ENCODE results near the gene MEGF6. TPM values are rescaled to one million over a fixed set of nuclear protein-coding genes. Genes with fewer than 3 reads are reported as not detected.
A peak's percentile ranks its signal among the peaks of the same experiment; 100 is the strongest.

The MEGF6 gene
- total RNA-seq, 1 donor from 2014 or later: 198 TPM

DNA sequence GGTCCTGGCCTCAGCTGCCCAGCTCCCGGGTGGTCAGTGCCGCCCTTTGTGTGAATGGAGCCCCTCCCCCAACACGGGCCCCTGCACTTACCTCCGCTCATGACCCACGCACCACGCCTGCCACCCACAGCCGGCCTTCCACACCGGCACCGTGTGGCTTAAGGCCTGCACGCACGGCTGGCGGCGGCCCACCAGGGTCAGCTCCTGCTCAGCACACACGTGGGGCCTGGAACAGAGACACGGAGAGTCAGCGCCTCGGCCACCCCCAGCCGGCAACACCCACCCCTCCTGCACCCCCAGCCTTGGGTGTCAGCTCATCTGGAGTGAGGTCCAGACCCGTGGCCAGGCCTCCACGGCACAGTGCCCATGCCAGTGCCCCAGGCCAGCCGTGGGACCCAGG lies 8.9 kb downstream of the MEGF6 start:
- Mint-ChIP-seq H3K27me3 (ENCODE audit: unreplicated experiment) (peaks cover 17% of the 10 kb centered on the region), H3K9me3 (ENCODE audit: unreplicated experiment) (no peaks in the 10 kb centered on the region), H3K27ac (ENCODE audit: unreplicated experiment) (no peak overlapping the region), H3K4me3 (ENCODE audit: unreplicated experiment) (no peak overlapping the region), H3K4me1 (ENCODE audit: unreplicated experiment) (peaks cover 10% of the 10 kb centered on the region), H3K36me3 (ENCODE audit: low read depth, unreplicated experiment) (peaks cover 4% of the 10 kb centered on the region)
- DNase-seq (ENCODE audit: low spot score): no peak
- TF ChIP-seq CTCF (IDR thresholded peaks at IDR 0.05; ENCODE audit: unreplicated experiment): no peak

GRCh38 chr1:3601743-3602142 lies 9.6 kb downstream of the MEGF6 start:
- no peak for TF ChIP-seq CTCF (IDR thresholded peaks at IDR 0.05; ENCODE audit: unreplicated experiment)
- H3K9me3 Mint-ChIP-seq (ENCODE audit: unreplicated experiment): no peaks in the 10 kb centered on the region
- H3K27me3 Mint-ChIP-seq (ENCODE audit: unreplicated experiment): peaks cover 19% of the 10 kb centered on the region
- H3K4me1 Mint-ChIP-seq (ENCODE audit: unreplicated experiment): peaks cover 14% of the 10 kb centered on the region
- H3K4me3 Mint-ChIP-seq (ENCODE audit: unreplicated experiment): peak overlapping the region; percentile 21
- H3K36me3 Mint-ChIP-seq (ENCODE audit: low read depth, unreplicated experiment): peaks cover 4% of the 10 kb centered on the region
- DNase-seq (ENCODE audit: low spot score): no peak
- peak overlapping the region; percentile 72 for H3K27ac Mint-ChIP-seq (ENCODE audit: unreplicated experiment)

DNA sequence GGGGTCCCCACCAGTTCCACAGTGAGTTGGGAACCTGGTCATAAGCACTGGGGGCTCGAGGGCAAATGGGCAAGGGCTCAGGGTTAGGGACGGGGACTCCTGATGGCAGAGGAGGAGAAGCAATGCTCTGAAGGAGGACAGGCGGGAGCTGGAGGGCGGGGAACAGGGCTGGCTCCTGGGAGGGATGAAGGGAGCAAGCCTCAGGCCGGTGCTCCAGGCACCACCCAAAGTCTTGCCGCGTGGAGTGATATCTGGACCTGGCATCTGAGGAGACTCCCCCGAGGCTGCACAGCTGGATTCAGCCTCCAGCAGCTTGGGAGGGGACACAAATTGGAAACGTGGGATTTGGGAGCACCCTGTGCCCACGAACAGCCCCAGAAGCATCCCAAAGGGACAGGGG lies 11.0 kb downstream of the MEGF6 start:
- TF ChIP-seq CTCF (IDR thresholded peaks at IDR 0.05; ENCODE audit: unreplicated experiment): no peak
- Mint-ChIP-seq H3K9me3 (ENCODE audit: unreplicated experiment) (no peaks in the 10 kb centered on the region), H3K36me3 (ENCODE audit: low read depth, unreplicated experiment) (peaks cover 4% of the 10 kb centered on the region), H3K4me1 (ENCODE audit: unreplicated experiment) (peaks cover 14% of the 10 kb centered on the region), H3K27me3 (ENCODE audit: unreplicated experiment) (peaks cover 23% of the 10 kb centered on the region), H3K4me3 (ENCODE audit: unreplicated experiment) (no peak overlapping the region), H3K27ac (ENCODE audit: unreplicated experiment) (no peak overlapping the region)
- DNase-seq (ENCODE audit: low spot score): no peak

DNA sequence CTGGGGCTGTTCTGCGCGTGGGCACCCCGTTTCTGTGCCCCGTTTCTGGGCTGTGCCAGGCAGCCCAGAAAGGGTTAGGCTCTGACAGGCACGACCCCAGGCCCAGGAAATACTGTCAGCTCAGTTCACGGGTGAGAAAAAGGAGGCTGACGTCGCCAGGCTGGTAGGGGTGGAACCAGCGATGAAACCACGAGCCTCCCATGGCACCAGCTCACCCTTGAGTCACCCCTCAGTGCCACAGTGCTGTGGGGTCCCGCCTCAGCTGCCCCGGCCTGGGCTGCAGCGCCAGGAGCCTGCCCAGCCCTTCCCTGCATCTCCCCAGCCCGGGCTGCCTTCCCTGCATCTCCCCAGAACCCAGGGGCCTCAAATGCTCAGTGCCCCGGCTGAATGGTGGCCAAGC lies 11.5 kb downstream of the MEGF6 start:
- Mint-ChIP-seq H3K27me3 (ENCODE audit: unreplicated experiment) (peaks cover 23% of the 10 kb centered on the region), H3K4me3 (ENCODE audit: unreplicated experiment) (no peak overlapping the region), H3K4me1 (ENCODE audit: unreplicated experiment) (peaks cover 14% of the 10 kb centered on the region), H3K27ac (ENCODE audit: unreplicated experiment) (no peak overlapping the region), H3K9me3 (ENCODE audit: unreplicated experiment) (no peaks in the 10 kb centered on the region), H3K36me3 (ENCODE audit: low read depth, unreplicated experiment) (peaks cover 4% of the 10 kb centered on the region)
- no peak for DNase-seq (ENCODE audit: low spot score)
- TF ChIP-seq CTCF (IDR thresholded peaks at IDR 0.05; ENCODE audit: unreplicated experiment): no peak

DNA sequence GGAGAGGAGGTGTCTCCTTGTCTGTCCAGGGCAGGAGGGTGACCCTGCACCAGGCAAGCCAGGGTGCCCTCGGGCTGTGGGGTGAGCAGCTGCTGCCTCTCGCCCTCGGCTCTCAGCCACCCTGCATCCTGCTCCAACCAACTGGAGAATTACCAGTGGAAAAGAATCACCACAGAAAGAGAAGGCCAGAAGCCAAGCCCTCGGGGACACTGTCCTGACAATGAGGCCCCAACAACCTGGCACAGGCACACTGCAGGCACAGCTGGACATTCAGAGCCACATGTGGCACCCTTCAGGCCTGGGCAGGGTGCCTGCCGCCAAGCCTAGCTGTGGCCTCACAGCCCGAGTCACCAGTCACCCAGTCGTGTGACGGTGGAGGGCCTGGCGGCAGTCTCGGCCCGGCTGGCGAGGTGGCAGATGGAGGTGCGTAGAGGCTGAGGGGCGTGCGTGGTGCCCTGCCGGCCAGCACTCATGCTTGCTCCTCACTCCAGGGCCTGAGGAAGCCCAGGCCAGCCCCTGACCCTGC lies 12.0 kb downstream of the MEGF6 start:
- no peak for TF ChIP-seq CTCF (IDR thresholded peaks at IDR 0.05; ENCODE audit: unreplicated experiment)
- Mint-ChIP-seq H3K36me3 (ENCODE audit: low read depth, unreplicated experiment) (peaks cover 4% of the 10 kb centered on the region), H3K27me3 (ENCODE audit: unreplicated experiment) (peaks cover 26% of the 10 kb centered on the region), H3K9me3 (ENCODE audit: unreplicated experiment) (no peaks in the 10 kb centered on the region), H3K27ac (ENCODE audit: unreplicated experiment) (no peak overlapping the region), H3K4me3 (ENCODE audit: unreplicated experiment) (no peak overlapping the region), H3K4me1 (ENCODE audit: unreplicated experiment) (peaks cover 14% of the 10 kb centered on the region)
- DNase-seq (ENCODE audit: low spot score): no peak

Data from endothelial cell (in vitro differentiated cells).